ENCODE results near the gene RNF220. TPM values are rescaled to one million over a fixed set of nuclear protein-coding genes. Genes with fewer than 3 reads are reported as not detected.

Gene RNF220
- total and polyA plus RNA-seq, 9 of the 15 experiments (the other 6 are each of a cell fraction or from before 2014, with no cell fraction given) = 5.1 to 117 (median 66.9) TPM

GRCh38 chr1:44355582-44356305 is 49.3 kb upstream of the RNF220 start (continued):
- TF ChIP-seq, protein P1, sequence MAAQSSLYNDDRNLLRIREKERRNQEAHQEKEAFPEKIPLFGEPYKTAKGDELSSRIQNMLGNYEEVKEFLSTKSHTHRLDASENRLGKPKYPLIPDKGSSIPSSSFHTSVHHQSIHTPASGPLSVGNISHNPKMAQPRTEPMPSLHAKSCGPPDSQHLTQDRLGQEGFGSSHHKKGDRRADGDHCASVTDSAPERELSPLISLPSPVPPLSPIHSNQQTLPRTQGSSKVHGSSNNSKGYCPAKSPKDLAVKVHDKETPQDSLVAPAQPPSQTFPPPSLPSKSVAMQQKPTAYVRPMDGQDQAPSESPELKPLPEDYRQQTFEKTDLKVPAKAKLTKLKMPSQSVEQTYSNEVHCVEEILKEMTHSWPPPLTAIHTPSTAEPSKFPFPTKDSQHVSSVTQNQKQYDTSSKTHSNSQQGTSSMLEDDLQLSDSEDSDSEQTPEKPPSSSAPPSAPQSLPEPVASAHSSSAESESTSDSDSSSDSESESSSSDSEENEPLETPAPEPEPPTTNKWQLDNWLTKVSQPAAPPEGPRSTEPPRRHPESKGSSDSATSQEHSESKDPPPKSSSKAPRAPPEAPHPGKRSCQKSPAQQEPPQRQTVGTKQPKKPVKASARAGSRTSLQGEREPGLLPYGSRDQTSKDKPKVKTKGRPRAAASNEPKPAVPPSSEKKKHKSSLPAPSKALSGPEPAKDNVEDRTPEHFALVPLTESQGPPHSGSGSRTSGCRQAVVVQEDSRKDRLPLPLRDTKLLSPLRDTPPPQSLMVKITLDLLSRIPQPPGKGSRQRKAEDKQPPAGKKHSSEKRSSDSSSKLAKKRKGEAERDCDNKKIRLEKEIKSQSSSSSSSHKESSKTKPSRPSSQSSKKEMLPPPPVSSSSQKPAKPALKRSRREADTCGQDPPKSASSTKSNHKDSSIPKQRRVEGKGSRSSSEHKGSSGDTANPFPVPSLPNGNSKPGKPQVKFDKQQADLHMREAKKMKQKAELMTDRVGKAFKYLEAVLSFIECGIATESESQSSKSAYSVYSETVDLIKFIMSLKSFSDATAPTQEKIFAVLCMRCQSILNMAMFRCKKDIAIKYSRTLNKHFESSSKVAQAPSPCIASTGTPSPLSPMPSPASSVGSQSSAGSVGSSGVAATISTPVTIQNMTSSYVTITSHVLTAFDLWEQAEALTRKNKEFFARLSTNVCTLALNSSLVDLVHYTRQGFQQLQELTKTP (IDR thresholded peaks at IDR 0.05; ENCODE audit: low read depth in 1 of 2, partially characterized antibody in 2 of 2) = peak in 1 of 2 experiments; percentile 2
- TF ChIP-seq CUX1 (CRISPR knock-in tag; IDR thresholded peaks at IDR 0.05) (no peak), ZBTB40 (IDR thresholded peaks at IDR 0.05) (peak; percentile 27; the same call in 1 of the 2 replicates), ZBTB40 (CRISPR knock-in tag; IDR thresholded peaks at IDR 0.05) (no peak), ZNF165 (CRISPR knock-in tag; IDR thresholded peaks at IDR 0.05; ENCODE audit: borderline replicate concordance) (peak; percentile 41; the same call in 1 of the 2 replicates), OTX1 (CRISPR knock-in tag; IDR thresholded peaks at IDR 0.05) (peak; percentile 60; the same call in 1 of the 2 replicates), ZNF79 (CRISPR knock-in tag; IDR thresholded peaks at IDR 0.05; ENCODE audit: low read depth) (0 out of 2 replicates have a peak, but pooled peaks have one; percentile 12), NFRKB (IDR thresholded peaks at IDR 0.05; ENCODE audit: low read depth) (0 out of 2 replicates have a peak, but pooled peaks have one; percentile 48)

All from K562 (cell line).